NCI-H510A treated with DMSO at 0.1 percent for 48 hours (cell line): ENCODE data around the gene LAMB1.

ENCODE experiments used
- DNase-seq: peaks from one replicate; lab custom pipeline; 2025; lab: John Stamatoyannopoulos, UW

The LAMB1 gene

DNA sequence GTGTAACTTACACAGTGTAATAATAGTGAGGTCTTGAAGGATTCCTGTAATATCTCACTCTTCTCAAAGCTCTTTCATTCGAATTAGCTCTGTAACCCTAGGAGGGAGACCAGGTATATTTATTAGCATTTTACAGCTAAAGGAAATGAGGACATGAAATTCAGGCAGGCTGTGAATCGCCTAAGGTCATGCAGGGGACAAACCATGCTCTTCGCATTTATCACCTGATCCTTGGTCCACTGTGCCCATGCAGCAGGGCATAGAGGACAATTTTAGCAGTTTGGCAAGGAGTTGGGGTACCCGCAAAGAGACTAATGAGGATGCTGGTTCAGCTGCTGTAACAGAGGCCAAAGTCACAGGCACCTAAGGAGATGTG, 14.8 kb upstream of the LAMB1 start:
- DNase-seq, result no peak

DNA sequence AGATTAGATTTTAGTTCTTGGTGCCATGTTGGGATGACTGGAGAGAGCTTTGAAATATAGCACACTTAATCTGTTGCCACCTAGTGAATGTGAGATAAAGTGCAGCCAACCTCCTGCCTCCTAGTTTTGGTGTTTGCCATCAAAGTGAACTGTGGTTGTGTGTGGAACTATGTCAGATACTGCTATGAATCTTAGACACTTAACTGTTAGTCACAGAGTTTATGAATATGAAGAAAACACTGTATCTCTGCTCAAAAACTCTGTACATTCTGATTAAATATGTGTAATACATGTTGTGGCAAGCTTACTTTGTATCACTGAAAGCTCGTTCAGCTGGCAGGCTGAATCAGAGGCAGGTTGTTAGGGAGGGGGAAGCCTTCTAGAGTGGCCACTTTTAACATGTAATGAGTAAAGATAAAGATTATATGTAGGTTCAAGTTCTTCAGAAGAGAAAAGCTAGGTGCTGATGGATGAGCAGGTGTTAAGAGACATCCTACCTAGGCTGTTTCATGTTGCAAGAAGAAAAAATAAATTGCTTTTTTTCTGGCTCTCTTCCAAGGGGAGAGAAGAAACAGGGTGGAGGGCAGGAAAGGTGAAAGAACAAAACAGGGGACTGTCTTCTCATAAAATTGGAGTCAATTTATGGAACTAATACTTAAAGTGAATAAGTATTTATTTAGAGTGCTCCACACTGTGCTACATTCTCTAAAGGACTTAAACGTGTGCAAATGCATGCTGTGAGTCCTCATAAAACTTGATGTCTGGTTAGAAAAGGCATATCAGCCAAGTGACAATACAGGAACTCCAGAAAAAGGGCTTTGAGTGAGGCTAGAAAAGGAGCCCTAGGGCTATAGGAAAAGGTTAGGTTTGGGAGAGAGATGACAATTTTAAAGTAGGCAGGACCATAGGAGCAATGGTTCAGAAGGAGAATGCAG, 14.1 kb upstream of the LAMB1 start:
- peak; percentile 28 for DNase-seq

DNA sequence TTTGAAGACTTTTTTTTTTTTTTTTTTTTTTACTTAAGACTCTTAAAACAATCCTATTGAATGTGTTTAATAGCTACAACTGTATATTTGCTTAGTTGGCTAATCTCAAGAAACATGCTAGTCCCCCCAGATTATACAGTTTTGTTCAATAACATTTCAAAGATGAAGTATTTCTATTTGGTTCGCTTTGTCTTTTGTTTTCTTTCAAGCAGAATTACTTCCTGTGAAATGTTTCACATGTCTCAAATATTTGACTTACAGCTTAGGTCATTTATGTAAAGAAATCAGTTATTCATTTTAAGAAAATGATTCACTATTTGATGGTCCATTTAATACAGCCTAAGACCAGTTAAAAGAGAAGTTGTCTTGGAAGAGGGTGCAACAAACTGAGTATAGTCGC, 12.8 kb upstream of the LAMB1 start:
- no peak for DNase-seq

DNA sequence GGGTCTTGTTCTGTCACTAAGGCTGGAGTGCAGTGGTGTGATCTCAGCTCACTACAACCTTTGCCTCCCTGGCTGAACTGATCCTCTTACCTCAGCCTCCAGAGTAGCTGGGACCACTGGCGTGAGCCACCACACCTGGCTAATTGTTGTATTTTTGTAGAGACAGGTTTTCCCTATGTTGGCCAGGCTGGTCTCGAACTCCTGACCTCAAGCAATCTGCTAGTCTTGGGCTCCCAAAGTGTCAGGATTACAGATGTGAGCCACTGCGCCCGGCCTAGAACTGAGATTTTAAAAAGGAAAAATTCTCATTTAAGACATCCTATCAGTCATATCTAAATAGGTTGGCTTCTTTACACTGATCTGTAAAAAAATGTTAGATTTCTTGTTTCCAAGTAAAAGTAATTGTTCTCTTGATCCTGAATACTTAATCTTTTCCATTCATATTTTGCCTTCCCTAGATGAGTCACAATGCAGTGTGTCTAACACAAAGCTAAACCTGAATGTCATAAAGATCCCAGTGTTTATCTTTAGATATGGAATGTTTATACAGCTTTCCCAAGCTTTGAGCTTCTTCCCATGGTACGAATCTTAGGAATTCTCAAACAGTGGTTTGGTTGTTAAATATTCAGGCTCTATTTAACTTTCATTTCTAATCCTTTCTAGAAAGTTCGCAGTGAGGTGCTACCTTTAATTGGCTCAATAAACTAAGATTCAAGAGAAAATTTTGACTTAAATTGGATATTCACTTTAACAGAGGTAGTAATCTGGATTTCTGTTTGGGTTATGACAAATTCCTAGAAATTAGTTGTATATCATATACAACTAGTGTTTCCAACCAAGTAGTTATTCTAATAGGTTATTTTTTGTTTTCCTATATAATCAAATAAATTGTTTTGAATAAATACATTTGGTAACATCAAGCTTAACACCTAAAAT, 12.1 kb upstream of the LAMB1 start:
- no peak for DNase-seq

DNA sequence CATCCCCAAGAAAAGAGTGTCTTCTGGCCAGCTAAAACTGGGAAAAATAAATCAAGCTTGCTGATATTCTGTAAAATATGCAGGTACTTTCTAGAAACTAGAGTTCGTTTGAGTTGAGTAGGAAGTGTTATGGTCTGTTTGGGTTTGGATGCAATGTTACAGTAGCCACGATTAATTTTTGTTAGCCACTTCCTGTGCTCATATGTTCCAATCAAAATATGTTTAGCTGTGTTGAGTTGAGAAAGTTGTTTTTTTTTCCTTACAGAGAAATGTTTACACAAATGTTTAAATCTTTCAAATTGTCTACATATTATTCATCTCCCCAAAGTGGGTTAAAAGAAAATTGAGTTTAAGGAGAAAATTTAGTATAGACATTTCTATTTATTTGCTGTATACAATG, 11.3 kb upstream of the LAMB1 start:
- DNase-seq, result no peak

DNA sequence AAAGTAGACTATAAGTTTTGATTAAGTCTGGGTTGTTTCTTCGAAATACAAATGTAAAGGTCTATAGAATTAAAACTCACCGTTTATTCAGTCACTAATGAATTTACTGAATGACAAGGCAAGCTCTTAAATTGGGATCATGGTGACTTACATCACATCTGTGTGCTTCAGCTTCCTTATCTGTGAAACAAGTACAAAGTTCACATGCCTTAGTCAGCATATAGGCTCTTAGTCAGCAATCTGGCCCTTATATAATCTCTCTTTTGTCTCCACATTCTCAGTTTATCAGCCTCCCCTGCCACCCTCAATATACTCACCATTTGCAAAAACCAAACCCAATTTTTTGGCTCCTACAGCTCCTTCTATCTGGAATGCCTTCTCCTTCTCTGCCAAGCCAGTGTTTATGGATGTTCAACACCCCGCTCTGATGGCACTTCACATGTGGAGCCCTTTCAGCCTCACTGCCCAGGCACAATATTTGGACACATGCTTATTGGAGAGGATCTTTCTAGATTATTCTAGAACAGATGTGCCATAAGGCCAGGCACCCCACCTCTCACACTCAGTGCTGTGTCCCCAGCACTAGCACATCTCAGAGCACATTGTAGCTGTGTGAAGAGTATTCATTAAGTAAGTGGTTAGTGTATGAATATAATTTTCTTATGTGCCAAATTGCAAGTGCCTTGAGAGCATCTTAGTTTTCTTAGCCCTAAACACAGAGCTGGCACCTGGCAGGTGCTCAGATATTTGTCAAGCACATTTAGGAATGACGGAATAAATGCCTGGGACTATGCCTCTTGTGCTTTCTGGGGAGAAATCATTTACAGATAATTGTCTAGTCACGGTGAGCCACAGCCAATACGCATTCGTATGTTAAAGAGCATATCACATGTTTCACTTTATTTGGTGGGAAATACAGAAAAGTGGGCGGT, 9.8 kb upstream of the LAMB1 start:
- DNase-seq, result no peak

DNA sequence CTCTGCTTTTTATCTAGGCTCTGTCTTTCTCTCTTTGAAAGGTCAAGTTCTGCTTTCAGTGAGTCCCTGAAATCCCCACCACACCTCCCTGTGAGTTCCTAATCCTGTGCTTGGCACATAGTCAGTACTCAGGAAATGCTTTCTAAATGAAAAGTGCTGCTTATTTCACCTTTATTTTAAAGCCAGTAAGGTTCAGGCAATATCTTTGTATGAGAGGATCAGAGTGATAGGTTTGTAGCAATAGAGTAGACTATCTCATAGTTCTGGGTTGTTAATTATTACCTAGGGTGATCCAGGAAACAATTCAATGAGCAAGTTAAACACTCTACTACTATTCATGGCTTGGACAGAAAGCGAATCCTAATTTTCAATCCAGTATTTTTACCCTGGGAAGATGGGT, 7.4 kb upstream of the LAMB1 start:
- no peak for DNase-seq

DNA sequence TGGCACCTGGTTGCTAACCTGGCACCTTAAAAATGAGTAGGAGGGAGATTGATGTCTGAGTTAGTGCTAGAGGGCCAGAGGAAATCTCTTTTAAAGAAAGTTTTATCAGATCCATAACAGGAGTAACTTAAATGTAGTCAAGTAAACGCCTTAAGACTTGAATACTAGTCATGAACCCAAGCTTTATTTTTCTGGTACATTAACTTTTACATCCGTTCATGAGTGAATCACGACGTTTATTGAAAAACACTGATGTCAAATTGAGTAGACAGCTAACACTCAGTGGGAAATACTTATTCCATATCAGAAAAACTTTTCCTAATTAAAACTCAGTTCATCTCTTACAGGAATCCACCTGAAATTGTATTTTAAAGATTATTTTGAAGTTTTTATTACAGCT, 6.9 kb upstream of the LAMB1 start:
- DNase-seq, result no peak

DNA sequence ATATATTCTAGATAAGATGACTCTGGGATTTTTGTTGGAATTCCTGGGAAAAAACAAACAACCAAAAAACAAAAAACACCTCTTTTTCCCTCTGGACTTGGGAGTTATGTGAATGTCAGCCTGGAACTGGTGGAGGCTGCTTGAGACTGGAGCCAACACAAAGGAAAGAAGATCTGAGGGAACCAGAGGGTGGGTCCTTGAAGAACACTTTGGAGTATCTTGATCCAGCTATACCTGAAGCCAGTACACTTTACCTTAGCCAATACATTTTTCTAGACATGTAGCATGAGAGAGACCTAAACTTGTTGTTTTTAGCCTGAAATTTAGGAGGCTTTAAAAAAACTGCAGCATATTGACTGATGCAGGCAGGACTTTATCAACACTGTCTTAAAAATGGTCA, 5.9 kb upstream of the LAMB1 start:
- no peak for DNase-seq

DNA sequence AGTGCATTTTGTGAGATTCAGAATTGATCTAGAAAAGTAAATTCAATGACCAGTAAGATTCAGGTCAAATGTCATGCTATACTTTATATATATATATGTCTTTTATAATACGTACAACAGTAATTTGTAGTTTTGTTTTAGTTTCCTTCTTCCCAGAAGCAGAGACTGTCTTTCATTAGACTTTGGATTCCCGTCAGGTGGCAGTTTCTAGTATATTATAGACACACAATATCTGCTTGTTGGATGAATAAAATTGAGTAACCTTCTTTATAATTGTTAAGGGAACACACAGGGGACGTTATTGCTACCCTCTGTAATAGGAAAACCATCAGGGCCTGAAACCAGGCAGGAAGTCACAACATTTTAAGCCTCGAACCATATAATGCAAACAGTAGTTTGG, 5.3 kb upstream of the LAMB1 start:
- DNase-seq, result no peak

DNA sequence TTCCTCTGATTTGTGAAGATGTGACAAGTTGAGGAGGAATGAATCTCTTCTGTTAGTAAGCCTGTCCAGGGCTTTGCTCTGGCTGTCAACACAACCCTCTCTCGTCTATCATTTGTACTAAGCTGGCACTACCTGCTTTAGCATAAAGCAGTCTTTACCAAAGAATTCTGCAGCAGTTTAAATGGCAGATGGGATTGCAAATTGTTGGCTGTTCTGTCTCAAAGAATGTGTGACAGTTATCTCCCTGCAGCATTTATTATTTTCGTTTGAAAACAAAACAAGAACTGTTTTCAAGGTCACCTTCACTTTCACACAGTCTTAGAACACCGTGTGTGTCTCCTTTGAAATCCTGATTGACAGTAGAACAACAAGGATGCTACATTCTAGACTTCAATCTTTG, 4.8 kb upstream of the LAMB1 start:
- no peak for DNase-seq

DNA sequence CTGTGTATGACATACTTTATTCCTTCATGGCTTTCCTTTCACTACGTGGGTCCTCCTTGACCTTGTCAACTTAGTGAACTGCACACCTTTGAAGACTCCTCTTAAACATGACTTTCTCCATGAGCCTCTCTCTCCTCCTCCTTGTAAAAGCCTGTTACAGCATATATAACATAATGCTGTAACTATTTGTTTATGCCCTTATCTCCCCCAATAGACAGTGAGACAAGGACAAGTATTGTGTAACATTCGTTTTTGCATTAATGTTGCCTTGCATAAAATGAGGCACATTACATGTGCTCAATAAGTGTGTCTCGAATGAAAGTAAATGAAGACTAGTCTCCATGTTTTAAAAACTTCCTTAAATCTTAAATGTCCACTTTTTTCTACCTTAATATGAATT, 4.3 kb upstream of the LAMB1 start:
- DNase-seq, result no peak

DNA sequence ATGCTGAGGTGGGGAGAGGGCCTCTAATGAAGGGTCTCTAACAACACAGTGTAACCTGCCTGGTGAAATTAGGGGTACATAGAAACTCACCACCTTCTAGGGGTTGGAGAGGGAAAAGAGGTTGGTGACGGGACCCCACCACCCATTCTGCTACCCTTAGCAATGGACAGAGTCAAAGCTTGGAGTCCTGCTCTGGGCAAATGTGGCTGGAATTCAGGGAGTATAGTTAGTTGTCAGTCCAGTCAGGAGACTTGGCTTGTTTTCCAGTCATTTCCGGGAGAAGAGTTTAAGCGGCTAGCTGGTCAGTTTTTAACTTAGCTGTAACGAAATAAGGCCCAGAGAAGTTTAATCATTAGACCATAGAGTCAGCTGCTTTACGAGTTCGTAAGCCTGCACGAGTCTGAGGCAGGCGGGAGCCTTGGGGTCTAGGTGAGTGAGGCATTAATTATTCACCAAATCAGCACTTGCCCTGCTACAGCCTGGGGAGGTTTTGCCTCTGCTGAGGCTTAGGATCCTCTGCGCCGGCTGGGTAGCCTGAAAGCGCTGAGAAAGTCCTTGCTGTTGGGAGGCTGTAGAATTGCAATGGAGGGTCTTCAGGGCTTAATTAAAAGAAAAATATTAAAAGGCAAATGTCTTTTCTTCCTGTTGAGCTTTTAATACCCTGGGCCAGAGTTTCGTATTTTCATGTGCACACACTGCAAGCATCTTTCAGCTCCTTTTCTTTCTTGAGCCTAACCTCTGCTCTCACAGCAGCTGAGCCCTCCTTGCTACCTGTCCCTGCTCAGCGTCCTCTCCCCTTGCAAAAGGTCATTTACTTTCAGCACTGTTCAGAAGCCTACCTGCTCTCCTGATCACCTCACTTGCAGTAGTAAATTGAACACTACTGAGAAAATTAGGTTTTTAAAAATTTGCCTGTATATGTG, 1.5 kb upstream of the LAMB1 start:
- no peak for DNase-seq

DNA sequence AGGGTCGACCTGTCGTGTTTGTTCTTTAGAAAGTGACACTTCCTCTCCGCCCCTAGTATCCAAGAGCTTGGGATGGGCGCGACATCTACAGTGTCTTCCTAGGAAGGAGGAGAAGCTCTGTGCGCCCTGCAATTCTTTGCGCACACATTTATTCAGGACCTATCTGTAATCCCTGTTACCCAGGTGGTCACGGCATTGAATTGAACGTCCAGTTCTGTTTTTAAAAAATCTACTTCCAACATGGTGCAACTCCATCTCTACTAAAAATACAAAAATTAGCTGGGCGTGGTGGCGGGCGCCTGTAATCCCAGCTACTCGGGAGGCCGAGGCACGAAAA, 606 bp upstream of the LAMB1 start:
- DNase-seq, result no peak

DNA sequence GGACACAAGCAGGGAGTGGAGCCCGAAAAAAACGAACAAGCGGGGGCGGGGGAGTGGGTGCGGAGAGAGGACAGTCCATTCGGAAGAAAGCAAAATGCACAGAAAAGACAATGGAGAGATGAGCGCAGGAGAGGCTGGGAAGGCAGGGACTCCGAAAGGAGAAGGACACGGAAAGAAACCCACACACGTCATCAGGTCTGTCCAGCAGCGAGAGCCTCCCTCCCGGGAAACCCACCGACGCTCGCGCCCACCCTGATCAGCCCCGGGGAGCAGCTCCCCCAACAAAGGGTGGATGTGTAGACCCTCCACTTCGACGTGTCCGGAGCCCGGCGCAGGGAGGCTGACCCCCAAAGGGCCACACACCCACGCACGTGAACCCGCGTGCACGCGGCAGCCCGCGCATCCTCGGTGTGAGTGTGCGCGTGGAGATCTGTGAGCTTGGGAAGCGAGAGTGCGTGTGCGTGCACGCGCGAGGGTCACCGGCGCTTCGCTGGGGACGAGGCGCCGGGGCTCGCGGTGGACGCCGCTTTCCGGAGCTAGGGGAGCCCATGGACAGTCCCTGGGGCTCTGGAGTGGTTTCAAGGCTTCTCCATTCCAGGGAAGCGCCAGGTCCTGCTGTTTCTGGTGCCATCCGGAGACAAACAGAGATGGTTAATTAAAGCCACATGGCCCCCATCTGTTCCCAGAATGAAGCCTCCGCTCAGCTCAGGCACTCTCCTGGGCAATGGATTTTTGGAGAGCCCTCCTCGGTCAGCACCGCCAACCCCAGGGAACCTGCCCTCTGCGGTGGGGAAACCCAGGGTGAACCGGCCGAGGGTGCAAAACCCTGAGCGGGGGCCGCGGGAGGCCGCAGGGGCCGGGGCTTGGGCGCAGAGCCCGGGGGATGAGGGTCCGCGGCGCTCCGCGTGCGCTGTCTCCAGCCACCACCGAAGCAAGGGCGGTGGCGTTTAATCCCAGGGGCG, 916 bp downstream of the LAMB1 start:
- no peak for DNase-seq

DNA sequence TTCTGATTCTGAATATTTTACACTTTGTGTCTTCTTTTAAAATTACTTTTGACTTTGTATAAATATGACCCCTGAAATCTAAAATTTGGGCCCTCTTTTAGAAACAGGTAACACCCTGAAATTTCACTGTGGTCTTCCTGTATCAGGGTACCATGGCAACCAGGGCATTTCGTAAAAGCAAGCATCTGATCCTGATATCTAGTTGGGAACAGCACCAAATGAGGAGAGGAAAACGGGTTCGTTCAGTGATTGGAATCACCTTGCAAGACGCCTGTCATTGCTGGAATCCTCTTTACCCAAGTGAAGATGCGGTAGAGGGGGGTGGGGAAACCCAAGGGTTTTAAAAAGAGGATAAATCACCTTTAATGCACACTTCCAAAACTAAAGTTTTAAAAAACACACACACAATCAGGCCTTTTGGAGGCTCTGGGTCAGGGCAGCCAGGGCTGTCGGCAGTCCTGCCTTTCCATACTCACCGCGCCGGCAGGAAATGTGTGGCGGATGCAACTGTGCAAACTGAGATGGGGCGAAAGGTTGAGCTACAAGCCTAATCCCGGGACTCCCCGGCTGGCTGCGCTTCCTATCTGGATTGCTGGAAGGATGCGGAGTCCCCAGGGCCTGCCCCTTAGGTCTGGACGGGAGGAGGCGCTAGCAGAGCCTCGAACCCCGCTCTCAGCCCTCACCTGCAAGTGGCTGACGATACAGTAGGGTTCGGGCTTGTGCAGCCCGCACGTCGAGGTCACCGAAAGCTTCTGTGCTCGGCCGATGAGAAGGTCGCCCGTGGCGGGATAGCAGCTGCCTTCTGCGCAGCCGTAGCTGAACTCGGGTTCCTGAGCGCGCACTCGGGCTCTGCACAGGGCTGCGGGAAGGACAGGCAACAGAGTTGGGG, 1.8 kb downstream of the LAMB1 start:
- DNase-seq, result no peak

DNA sequence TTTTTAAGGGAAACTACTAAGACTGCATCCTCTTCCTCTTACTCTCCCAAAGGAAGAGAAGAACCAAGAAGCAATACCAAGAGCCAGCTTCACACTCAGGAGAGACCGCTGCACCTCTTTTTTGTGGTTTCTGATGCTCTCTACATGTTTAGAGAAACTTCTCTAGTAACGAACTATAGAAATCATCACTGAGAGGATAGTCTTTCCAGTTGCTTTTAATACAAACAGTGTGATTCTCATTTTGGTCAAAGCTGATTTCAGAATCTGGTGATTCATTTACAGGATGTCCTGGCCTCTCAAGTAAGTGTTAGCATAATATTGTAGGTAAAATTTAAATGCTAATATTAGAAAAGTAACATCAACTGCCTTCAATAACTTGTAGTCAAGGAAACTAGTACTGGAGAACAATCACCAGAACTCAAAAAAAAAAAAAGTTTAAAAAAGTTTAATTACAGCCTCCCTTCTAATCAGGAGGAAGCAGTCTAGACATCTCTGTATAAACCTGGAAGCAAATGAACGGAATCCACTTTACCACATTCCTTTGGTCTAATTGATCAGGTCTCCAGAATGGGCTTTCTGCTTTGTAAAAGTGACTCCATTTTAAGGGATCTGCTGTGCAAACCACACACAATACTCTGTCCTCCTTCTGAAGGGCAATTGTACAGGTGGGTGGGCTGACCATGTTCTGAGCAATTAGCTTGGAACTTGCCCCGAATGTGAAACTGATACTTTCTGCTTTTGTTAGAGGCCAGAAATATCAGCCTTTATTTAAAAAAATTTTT, 3.0 kb downstream of the LAMB1 start:
- no peak for DNase-seq
